Calu3 (cell line): ENCODE results near the gene METTL22. TPM values are rescaled to one million over a fixed set of nuclear protein-coding genes. Genes with fewer than 3 reads are reported as not detected.
A peak's percentile ranks its signal among the peaks of the same experiment; 100 is the strongest.

ENCODE experiments used
- Bru-seq: library from RNA; stranded (reverse); fragments of 400-500 nt; gene quantifications from one replicate; lab custom pipeline; 2021; lab: Mats Ljungman, UMichigan
- BruChase-seq, 2 experiments: library from RNA; stranded (reverse); fragments of 400-500 nt; gene quantifications; one replicate each; lab custom pipeline; 2021; lab: Mats Ljungman, UMichigan
- BruUV-seq: library from RNA; stranded (reverse); fragments of 400-500 nt; replicated peaks from 2 replicates; lab custom pipeline; 2021; lab: Mats Ljungman, UMichigan
- CTCF ChIA-PET: fragments of 300-600 bp; sonication (Branson Sonifier 250); formaldehyde crosslinking; loops from one replicate; lab custom pipeline; 2022; ENCODE audit warnings: antibody characterized with exemption; lab: Charles Lee
- DNase-seq: peaks from one replicate; pipeline ENCODE4 v3.0.0; 2022
- H3K27ac Mint-ChIP-seq: one replicate; pipeline ENCODE4 v1.8.0; 2022; ENCODE audit warnings: mixed read lengths; ENCODE audit not compliant: unreplicated experiment
- H3K27me3 Mint-ChIP-seq: one replicate; pipeline ENCODE4 v1.8.0; 2022; ENCODE audit warnings: mixed read lengths; ENCODE audit not compliant: unreplicated experiment
- H3K36me3 Mint-ChIP-seq: one replicate; pipeline ENCODE4 v1.8.0; 2022; ENCODE audit warnings: mild to moderate bottlenecking, moderate library complexity, mixed read lengths; ENCODE audit not compliant: insufficient read depth, unreplicated experiment
- H3K4me1 Mint-ChIP-seq: one replicate; pipeline ENCODE4 v1.8.0; 2022; ENCODE audit warnings: mild to moderate bottlenecking, low read depth, mixed read lengths; ENCODE audit not compliant: unreplicated experiment
- H3K4me3 Mint-ChIP-seq: one replicate; pipeline ENCODE4 v1.8.0; 2022; ENCODE audit warnings: mild to moderate bottlenecking, low read depth, moderate library complexity, mixed read lengths; ENCODE audit not compliant: unreplicated experiment
- H3K9me3 Mint-ChIP-seq: one replicate; pipeline ENCODE4 v1.8.0; 2022; ENCODE audit warnings: low read depth, mixed read lengths; ENCODE audit not compliant: unreplicated experiment
- CTCF ChIP-seq: fragments of 200-600 bp; IDR thresholded peaks from one replicate; pipeline ENCODE4 v1.8.0; 2022; ENCODE audit warnings: antibody characterized with exemption; ENCODE audit not compliant: unreplicated experiment
- intact Hi-C: fragments of 100-400 bp; cut with micrococcal nuclease; formaldehyde crosslinking; loops from one replicate; pipeline ENCODE4 v1.10.0; 2022; ENCODE audit not compliant: unreplicated experiment
- long read RNA-seq: library from polyadenylated mRNA; stranded (forward); transcript quantifications from one replicate; pipeline ENCODE4 v2.0.0, GENCODE V29; 2022
- total RNA-seq: library from RNA; stranded (reverse); gene quantifications from 2 replicates; pipeline ENCODE4 v1.2.3, GENCODE V29; 2022

METTL22 gene, protein sequence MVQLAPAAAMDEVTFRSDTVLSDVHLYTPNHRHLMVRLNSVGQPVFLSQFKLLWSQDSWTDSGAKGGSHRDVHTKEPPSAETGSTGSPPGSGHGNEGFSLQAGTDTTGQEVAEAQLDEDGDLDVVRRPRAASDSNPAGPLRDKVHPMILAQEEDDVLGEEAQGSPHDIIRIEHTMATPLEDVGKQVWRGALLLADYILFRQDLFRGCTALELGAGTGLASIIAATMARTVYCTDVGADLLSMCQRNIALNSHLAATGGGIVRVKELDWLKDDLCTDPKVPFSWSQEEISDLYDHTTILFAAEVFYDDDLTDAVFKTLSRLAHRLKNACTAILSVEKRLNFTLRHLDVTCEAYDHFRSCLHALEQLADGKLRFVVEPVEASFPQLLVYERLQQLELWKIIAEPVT
- total RNA-seq: 71.1 and 71.7 TPM in 2 replicates
- percentile 81 among the genes with signal in this experiment for Bru-seq, nascent RNA
- percentile 76 among the genes with signal in this experiment for BruChase-seq, experiment 1, labeled RNA remaining after a 6-hour chase
- percentile 77 among the genes with signal in this experiment for BruChase-seq, experiment 2, labeled RNA remaining after a 2-hour chase
- long read RNA-seq, full-length matches to known transcripts: 22 of 46 reads
- long read RNA-seq, partial matches to known transcripts: 7 of 46 reads
- long read RNA-seq, other reads (novel, unspliced or antisense): 17 of 46 reads

DNA sequence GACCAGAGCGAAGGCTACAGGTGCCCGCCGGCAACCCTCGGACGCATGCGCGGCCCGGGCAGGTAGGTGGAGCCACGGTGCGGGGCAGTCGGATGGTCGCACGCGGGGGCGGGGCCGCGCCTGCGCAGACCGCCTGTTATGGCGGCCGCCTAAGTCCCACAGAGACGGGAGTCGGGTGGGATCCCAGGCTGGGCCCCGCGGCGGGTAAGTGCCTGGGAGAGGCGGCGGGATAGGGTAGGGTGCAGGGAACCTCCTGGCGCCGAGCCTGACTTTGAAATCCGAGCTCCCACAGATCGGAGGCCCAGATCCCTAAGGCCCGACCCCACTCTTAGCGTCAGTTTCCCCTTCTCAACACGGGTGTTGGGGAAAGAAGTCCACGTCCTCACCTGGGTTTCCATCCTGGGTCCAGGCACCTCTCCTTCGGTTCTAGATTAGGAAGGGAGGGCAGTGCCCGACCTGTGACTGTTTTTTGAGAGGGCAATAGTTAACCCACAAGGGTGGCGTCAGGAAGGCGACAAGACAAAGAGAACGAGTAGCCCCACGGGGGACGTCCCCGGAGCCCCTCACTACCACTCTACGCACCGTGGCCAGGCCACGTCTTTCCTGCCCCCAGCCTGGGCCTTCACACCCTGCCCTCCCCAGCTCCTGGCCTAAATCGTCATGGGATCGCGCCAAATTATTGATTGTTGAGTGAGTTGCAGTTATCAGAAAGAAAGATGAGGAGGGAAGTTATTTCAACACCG, at the start of gene METTL22:
Gene METTL22 (plus strand): TSS at position 127 of the 743 bp plus-strand sequence. CDS start 3,968 bp downstream, outside the sequence.
- peaks cover 9% of the 10 kb centered on the region for H3K4me1 Mint-ChIP-seq
- TF ChIP-seq CTCF: no peak
- intact Hi-C loops: loop anchor here (2.0 kb wide), 1 partner anchor 55 kb away; no protein-coding TSS in a partner anchor
- DNase-seq: peak; percentile 98
- peaks cover 39% of the 10 kb centered on the region for H3K27me3 Mint-ChIP-seq
- H3K36me3 Mint-ChIP-seq: peaks cover 31% of the 10 kb centered on the region
- CTCF ChIA-PET: interaction anchor here (1.0 to 1.2 kb wide), 2 partner anchors 14 to 47 kb away, joined by 3 read pairs; no protein-coding TSS in a partner anchor
- H3K27ac Mint-ChIP-seq: peak within 1 kb of the TSS; percentile 66
- no peaks in the 10 kb centered on the region for H3K9me3 Mint-ChIP-seq
- peak within 1 kb of the TSS; percentile 91 for H3K4me3 Mint-ChIP-seq
- BruUV-seq: TSS peak; percentile 54

DNA sequence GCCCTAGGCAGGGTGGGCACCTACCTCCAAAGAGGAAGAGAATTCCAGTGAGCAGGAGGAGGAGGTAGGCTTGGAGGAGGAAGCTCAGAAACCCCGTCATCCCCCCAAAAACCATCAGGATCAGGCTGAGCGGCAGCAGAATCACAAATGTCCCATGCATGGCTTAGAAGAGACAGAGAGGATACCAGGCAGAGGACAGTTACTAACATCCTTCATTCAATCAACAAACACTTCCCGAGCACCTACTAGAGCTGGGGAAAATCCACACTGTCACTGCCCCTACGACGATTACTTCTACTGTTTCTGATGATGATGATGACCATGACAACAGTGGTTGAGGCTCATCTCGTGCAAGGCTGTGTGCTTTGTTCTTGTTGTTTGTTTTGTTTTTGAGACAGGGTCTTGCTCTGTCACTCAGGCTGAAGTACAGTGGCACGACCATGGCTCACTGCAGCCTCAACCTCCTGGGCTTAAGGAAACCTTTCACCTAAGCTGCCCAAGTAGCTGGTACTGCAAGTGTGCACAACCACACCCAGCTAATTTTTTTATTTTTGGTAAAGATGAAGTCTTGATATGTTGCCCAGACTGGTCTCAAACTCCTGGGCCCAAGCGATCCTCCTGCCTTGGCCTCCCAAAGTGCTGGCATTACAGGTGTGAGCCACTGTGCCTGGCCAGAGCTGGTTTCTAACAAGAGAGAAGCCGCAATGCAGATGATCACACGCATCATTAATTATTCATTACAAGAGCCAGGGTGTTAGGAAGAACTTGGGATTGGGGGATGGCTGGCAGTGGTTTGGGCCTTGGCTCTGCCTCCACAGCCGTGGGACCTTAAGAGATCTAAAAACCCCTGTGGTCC, 49.2 kb upstream of the METTL22 start:
- TF ChIP-seq CTCF: no peak
- intact Hi-C loops: no loop called here
- no peaks in the 10 kb centered on the region for H3K36me3 Mint-ChIP-seq
- peaks cover 26% of the 10 kb centered on the region for H3K27me3 Mint-ChIP-seq
- no TSS peak for BruUV-seq
- H3K9me3 Mint-ChIP-seq: no peaks in the 10 kb centered on the region
- CTCF ChIA-PET: interaction anchor here (0.6 to 1.4 kb wide), 5 partner anchors 63 to 461 kb away, joined by 3 to 5 read pairs (median 3); no protein-coding TSS in a partner anchor
- no peak for DNase-seq
- H3K4me3 Mint-ChIP-seq: no peak overlapping the region
- H3K27ac Mint-ChIP-seq: peak overlapping the region; percentile 45
- peaks cover 30% of the 10 kb centered on the region for H3K4me1 Mint-ChIP-seq

DNA sequence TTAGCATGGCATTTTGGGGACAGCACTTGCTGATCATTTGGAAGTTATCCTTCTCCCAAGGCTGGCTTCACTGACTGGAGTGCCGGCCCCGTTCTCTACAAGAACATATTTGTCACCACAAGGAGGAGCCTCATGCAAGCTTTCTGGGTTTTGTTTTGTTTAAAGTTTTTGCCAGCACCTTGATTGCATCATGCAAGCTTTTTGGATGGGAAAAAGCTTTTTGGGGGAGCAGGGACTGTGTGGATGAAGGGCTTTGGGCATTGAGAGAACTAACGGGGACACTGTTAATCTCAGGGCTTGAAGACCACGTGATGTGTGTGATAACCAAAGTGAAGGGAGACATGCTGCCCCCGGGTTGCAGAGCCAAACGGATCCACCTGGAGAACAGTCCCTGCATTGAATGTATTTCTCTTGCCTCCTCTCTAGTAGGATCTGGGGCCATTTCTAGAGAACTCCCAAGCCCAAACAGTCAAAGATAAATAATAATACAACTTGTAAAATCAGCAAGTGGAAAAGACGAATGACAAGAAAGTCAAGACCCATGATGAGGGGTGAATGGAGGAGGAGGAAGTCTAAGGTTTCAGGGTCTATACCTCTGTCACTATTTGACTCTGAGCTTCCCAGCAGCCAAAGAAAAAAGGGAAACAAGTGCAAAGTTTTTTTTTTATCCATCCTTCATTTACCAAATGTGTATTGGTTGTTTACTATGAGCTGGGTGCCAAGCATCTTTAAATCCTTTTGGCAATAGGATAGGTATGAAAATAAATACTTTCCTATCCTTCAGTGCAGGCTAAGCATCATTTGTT, 48.4 kb upstream of the METTL22 start:
- peaks cover 34% of the 10 kb centered on the region for H3K27me3 Mint-ChIP-seq
- no peaks in the 10 kb centered on the region for H3K9me3 Mint-ChIP-seq
- H3K4me1 Mint-ChIP-seq: peaks cover 30% of the 10 kb centered on the region
- peak; percentile 49 for TF ChIP-seq CTCF
- H3K27ac Mint-ChIP-seq: peak overlapping the region; percentile 45
- BruUV-seq: no TSS peak
- peak; percentile 53 for DNase-seq
- H3K4me3 Mint-ChIP-seq: no peak overlapping the region
- no peaks in the 10 kb centered on the region for H3K36me3 Mint-ChIP-seq
- intact Hi-C loops: no loop called here
- CTCF ChIA-PET: interaction anchor here (0.6 to 1.4 kb wide), 5 partner anchors 11 to 436 kb away, joined by 3 to 4 read pairs (median 3); no protein-coding TSS in a partner anchor
